CD4-positive, alpha-beta T cell treated with Interleukin-17A for 4 hours (primary cell): ENCODE measurements around the gene INVS.

Experiments
- DNase-seq: peaks from one replicate; pipeline ENCODE4 v3.0.0-alpha.2; 2020; ENCODE audit warnings: mixed read lengths

INVS gene

DNA sequence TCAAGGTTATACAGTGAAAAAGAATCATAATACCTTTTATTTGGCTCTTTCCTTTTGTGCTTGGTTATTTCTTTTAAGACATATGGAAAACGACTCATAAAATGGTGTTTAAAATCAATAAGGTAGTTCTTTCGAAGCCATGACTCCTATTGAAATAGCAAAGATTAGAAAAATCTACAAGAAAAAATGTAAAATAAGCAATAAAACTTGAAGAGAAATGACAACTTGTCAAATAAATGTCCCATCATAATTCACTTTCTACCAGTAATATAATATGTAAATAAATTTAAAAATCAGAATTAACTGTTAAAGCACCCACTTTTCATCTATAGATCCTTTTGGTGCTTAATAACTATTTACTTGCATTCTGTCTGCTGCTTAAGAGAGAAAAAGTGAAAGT is 241.2 kb downstream of the INVS start:
- DNase-seq, result no peak

DNA sequence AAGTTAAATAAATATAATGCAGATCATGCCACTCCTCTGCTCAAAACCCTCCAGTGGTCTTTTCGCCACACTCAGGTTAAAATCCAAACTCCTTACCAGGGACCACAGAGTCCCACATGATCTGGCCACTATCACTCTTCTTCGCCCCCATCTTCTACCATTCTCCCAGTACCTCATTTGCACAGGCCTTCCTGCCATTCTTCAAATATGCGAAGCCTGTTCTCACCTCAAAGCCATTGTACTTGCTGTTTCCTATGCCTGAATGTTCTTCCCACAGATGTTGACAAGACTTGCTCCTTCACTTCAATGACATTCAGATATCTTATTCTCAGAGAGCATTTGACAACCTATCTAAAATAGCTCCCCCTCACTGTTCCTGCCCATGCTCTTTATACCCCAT is 242.8 kb downstream of the INVS start:
- DNase-seq, result no peak

DNA sequence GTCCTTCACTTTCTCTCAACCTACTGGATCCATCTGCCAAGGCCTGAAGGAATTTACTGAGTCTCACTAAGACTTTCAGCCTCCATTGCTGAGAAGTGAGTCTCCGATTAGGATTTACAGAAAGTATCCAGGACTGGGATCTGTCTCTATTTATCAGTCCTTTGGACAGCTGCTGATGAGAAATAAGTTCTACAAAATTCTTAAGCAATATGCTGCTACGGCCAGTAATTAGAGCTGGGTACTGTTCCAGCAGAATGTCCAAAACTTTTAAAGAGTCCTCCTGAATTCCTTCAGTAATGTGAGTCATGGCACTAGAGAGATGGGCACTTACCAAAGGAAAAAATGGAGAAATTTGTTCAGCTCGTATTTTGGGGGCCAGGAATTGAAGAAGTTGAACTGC is 247.8 kb downstream of the INVS start:
- no peak for DNase-seq

DNA sequence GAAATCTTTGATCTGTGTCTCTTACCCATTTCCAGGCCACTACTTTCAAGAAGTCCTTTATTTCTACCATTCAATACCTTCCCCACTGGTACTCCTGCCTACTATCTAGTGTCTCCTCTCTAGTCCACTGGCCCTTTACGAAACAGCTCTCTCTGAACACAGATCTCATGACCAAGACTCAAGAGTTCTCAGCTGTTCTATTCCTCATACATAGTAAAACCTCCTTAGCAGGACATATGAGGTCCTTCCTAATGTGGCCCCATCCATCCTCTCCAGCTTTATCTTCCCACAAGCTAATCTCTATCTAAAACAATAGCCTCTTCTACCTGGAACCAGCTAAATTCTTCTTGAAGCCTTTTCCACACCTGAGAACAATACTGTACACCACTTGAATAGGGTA is 251.1 kb downstream of the INVS start:
- no peak for DNase-seq
